KG1 (cell line): ENCODE measurements around the gene PIK3R6.

Source experiments
- DNase-seq: peaks from one replicate; lab custom pipeline; 2025; lab: John Stamatoyannopoulos, UW

Gene PIK3R6

DNA sequence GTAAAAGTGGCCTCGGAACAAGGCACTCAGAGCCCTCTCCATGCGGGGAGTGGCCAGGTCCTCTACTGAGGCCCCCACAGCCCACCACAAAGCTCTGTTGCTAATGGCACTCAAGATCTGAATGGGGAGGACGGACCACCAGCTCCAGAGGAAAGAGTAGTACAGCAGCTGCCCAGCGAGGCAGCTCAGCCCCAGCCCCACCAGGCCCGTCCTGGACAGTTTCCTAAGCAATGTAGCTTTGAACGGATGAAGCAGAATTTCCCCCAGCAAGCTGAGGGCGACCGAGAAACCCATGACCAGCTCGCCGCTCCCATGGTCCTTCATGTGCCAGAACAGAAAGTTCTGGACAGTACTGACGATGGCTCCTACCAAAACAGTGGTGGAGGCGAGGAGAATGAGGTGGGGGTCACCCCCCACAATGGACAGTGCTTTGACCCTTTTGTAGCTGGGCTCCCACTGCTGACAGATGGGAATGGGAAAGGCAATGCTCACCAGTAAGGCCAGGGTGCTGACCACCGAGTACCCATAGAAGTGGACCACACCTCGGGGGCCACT is 69.8 kb downstream of the PIK3R6 start:
- no peak for DNase-seq

DNA sequence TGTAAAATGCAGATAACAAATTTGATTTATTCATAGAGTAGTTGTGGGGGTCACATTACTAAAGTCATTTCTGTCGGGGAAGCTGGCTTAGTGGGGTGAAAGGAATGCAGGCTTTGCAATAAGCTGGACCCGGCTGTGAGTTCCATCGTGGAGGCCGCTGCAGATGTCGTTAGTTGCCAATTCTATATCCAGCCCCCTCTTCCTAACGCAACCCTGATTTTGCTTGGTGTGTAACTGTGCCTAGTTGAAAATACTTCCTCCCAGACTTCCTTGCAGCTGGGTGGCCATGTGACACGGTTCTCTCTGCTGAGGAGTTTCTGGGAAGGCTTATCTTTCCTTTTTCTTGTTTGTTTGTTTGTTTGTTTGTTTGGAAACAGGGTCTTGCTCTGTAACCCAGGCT is 72.8 kb downstream of the PIK3R6 start:
- no peak for DNase-seq

DNA sequence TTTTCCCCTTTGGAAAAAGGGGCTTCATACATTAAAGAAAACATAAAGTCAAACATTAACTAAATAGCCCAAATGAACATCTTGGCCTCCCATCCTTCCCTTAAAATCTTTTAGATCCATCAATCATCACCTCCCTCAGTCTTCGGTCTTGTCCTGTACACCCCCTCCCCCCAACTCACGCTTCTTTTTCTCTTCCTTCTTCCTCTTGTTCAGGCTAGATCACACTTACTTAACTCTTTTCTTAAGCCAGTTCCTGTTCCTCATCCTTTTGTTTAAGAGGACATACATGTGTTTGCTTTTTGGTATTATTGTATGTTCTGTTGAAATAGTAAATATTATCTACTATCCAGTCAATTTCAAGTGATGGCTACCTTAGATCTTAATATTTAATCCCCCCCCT is 73.8 kb downstream of the PIK3R6 start:
- no peak for DNase-seq

GRCh38 chr17:8792646-8793045 is 74.8 kb downstream of the PIK3R6 start:
- DNase-seq, result no peak

DNA sequence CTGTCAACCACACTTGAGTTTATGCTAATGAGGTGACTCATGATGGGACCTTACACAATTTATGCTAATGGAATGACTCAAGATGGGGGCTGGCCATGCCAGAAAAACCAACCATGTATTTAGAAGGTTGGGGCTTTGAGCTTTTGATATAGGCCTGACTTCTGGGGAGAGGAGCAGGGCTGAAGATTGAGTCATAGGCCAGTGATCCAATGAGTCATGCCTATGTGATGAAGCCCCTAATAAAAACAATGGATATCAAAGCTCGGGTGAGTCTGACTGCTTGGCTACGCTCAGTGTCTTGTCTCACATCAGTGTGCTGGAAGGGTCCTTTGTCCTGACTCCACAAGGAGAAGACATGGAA is 75.6 kb downstream of the PIK3R6 start:
- no peak for DNase-seq

- DNase-seq, result no peak
Observed at GRCh38 chr17:8791248-8791909, 76.1 kb downstream of the PIK3R6 start.

- DNase-seq, result no peak
Observed at GRCh38 chr17:8789743-8790142, 77.7 kb downstream of the PIK3R6 start.

GRCh38 chr17:8788998-8789397 is 78.5 kb downstream of the PIK3R6 start:
- DNase-seq, result no peak

DNA sequence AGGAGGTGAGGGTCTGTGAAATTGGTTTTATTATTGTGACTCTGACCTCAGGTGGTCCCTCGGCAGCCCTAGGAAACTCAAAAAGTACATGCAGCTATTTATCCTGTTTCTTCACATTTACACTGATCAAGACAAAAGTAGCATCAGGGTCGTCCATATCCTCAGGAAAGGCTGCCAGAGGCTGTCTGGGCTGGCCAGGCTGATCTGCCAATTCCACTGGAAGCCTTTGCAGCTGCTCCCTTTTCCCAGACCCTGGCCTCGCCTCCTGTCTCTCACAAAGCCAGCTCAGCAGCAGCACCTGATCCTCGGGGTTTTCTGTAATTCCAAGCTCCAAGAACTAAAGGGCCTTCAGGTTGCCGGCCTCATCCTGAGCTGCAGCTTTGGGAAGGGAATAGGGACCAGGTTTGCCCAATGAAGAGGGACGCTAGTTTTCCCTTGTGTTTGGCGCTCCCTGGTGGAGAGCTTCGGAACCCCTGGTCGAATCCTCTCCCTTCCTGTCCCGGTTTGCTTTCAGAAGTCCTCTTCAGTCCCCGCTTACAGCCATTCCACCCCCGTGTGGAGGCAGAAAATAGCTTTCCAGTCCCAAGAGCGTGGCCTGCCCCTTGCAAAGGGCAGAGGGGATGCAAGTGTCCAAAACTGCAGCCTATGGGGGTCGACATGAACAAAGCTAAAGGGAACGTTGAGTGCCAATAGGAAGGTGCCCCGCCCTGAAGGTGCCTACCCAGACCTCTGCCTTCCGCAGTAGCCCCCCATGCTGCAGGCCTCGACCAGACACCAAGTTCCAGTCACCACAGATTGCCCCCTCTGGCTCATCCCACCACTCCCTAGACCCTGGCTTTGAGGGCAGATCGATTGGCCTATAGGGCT is 81.7 kb downstream of the PIK3R6 start:
- DNase-seq, result no peak

GRCh38 chr17:8782176-8782575 is 85.3 kb downstream of the PIK3R6 start:
- no peak for DNase-seq

GRCh38 chr17:8781776-8782175 is 85.7 kb downstream of the PIK3R6 start:
- DNase-seq, result no peak

- no peak for DNase-seq
Observed at GRCh38 chr17:8776881-8777280, 90.6 kb downstream of the PIK3R6 start.

DNA sequence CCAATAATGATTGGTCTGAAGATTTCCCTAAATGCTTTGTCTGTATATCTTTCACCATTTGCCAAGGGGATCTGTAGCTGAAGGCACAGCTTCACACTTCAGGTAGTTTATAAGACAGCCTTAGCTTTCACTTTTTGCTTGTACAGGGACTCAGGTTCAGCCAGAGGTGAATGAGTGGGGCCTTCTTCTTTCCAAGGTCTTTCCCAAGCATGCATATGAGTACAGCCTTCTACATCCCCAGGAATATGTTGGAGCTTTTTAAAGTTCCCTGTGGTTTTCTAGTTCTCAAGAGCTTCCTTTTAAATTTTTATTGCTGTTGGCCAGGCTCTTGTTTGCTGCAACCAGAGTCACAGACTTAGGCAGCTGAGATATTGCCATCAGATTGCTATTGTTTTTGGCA is 91.2 kb downstream of the PIK3R6 start:
- DNase-seq, result no peak

DNA sequence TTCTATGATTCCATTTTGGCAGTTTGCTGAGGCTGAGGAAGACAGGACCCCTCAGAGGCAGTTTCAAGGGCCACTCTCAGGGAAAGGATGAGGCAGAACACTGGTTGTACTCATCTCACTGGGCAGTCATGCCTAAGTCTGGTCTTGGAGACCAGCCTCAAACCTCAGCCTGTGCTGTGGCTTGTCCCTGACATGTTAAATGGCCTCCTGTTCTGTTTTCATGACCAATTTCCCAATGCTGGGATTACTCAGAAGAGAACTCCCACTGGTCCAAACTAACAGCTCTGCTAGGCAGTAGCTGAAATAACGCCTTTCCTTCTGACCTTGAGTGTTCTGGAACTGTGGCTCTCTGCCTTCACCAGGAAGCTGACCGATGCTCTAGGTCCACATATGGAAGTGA is 100.7 kb downstream of the PIK3R6 start:
- no peak for DNase-seq

GRCh38 chr17:8762012-8762411 is 105.5 kb downstream of the PIK3R6 start:
- no peak for DNase-seq

DNA sequence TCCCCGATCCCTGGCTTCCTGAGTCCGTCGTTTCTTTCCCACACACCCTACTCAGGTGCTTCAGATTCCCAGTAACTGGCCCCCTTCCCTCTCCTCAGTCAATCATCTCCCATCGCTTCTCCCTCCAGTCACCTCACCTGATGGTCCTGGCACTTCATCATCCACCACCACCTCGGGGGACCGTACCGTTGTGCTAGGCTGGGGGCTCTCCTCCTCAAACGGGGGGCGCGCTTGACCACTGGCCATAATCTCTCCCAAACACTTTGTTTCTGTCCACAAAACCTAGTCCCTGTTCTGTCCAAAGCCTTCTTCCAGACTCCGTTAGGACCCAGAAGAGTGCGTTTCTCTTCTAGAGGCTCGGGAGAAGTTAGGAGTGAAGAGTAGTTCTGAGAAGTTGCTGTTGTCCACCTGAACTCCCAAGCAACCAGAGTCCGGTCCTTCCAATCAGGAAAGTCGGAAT is 109.3 kb downstream of the PIK3R6 start, which contains the start of gene SPDYE4:
TSS of gene SPDYE4 (minus strand) at position 410 of the 460 bp plus-strand sequence. CDS start at position 246, 164 bp downstream.
- DNase-seq, result no peak

GRCh38 chr17:8757189-8757588 is 110.3 kb downstream of the PIK3R6 start:
- DNase-seq, result no peak

DNA sequence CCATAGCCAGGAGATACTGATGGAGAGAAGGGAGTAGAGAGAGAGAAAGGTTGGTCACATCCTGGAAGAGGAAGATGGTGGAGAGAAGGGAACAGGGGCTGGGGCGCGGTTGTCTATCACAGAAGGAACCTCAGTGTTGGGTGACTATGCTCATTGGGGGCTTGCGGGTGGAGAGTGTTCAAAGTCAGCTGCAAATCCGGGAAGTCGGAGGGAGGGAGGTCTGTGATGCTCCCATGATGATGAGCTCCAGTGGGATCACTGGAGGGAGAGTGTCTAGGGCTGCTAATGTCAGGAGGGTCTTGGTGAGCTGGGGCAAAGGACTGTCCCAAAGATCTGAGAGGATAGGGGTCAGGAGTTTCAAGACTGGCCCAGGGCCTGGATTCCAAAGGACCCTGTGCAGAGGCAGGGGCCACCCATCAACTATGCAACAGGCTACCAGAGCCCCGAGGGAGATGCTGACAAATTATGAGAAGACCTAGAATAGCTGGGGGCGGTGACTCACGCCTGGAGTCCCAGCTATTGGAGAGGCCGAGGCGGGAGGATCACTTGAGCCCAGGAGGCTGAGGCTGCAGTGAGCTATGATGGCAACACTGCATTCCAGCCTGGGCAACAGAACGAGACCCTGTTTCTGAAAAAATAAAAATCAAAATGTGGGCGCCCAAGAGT is 111.8 kb downstream of the PIK3R6 start:
- no peak for DNase-seq

DNA sequence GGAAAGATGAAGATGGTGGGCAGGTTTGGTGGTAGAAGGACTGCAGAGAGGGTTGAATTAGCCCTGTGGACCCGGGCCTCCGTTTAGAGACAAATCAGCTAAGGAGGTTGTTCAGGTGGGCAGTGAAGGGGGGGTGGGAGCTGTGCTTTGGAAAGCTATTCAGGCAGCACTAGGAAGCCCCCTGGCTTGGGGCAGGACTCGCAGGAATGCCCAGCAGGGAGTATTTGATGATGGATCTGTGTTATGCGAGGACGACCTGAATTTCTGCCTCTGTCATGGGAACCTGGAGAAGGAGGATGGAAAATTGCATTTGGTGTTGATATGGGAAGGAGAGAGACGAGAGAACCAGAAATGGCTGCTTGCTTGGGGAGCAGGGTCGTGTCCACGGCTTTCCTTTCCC is 112.6 kb downstream of the PIK3R6 start:
- no peak for DNase-seq

DNA sequence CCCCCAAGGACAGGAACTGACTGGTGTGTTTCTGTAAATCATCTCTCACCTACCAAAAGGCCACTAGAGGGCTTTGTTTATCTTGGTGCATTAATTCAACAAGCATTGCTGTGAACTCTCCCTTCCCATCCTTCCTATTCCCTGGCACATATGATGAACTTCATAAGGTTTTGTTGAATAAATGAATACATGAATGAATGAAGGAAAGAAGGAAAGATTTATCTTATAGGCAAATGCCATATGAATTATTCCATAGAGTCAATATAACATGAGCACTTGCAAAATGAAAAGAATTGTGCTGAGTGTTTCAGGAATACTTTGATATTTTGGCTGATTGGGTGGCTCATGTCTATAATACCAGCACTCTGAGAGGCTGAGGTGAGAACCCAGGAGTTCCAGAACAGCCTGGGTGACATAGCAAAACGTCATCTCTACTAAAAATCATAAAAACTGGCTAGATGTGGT is 113.5 kb downstream of the PIK3R6 start:
- DNase-seq, result no peak

GRCh38 chr17:8753136-8753975 is 114.1 kb downstream of the PIK3R6 start:
- no peak for DNase-seq
